Loucy (cell line): ENCODE results near the gene KLK8.

Experiments used
- H2AFZ ChIP-seq: fragments of 200-600 bp; sonication (generic); 2 replicates; pipeline ENCODE4 v1.6.0; 2016; ENCODE audit warnings: antibody characterized with exemption, mild to moderate bottlenecking, low read length, moderate library complexity
- H3F3A ChIP-seq: fragments of 200-600 bp; 2 replicates; pipeline ENCODE4 v1.6.0; 2016; ENCODE audit warnings: antibody characterized with exemption, low read depth, mild to moderate bottlenecking
- H3K27me3 ChIP-seq: fragments of 200-600 bp; sonication (generic); 2 replicates; pipeline ENCODE4 v1.6.1; 2014; ENCODE audit warnings: low read length, mild to moderate bottlenecking; ENCODE audit not compliant: insufficient read depth, poor library complexity, severe bottlenecking
- H3K36me3 ChIP-seq: fragments of 200-600 bp; sonication (generic); 2 replicates; pipeline ENCODE4 v1.6.1; 2016; ENCODE audit warnings: low read length; ENCODE audit not compliant: insufficient read depth
- H3K4me1 ChIP-seq: fragments of 200-600 bp; sonication (generic); 2 replicates; pipeline ENCODE4 v1.5.1; 2014; ENCODE audit warnings: low read length, mild to moderate bottlenecking; ENCODE audit not compliant: insufficient read depth, poor library complexity, severe bottlenecking
- H3K4me2 ChIP-seq: fragments of 200-600 bp; sonication (generic); 2 replicates; pipeline ENCODE4 v1.6.0; 2014; ENCODE audit warnings: antibody characterized with exemption, low read length, low read depth, mild to moderate bottlenecking; ENCODE audit not compliant: poor library complexity, severe bottlenecking
- H3K4me3 ChIP-seq: fragments of 200-600 bp; sonication (generic); 2 replicates; pipeline ENCODE4 v1.5.1; 2014; ENCODE audit warnings: low read length, mild to moderate bottlenecking, mixed read lengths; ENCODE audit not compliant: poor library complexity, severe bottlenecking
- H3K79me2 ChIP-seq: fragments of 200-600 bp; sonication (generic); 2 replicates; pipeline ENCODE4 v1.6.1; 2014; ENCODE audit warnings: low read length; ENCODE audit not compliant: insufficient read depth
- H3K9ac ChIP-seq: fragments of 200-600 bp; sonication (generic); 2 replicates; pipeline ENCODE4 v1.6.0; 2014; ENCODE audit warnings: mild to moderate bottlenecking, low read depth, low read length, moderate library complexity; ENCODE audit not compliant: poor library complexity, severe bottlenecking
- H3K9me2 ChIP-seq: fragments of 200-600 bp; sonication (generic); replicated peaks from 2 replicates; pipeline ENCODE4 v1.6.1; 2016; ENCODE audit warnings: low read depth, low read length, mixed read lengths
- H3K9me3 ChIP-seq: fragments of 200-600 bp; sonication (generic); 2 replicates; pipeline ENCODE4 v1.6.1; 2014; ENCODE audit warnings: mild to moderate bottlenecking, antibody characterized with exemption, low read length, low read depth; ENCODE audit not compliant: insufficient read depth
- H4K20me1 ChIP-seq: fragments of 200-600 bp; sonication (generic); 2 replicates; pipeline ENCODE4 v1.6.0; 2014; ENCODE audit warnings: antibody characterized with exemption, low read length, mild to moderate bottlenecking; ENCODE audit not compliant: insufficient read depth, poor library complexity, severe bottlenecking
- CTCF ChIP-seq: fragments of 200-600 bp; sonication (generic); conservative IDR thresholded peaks from 2 replicates; pipeline ENCODE4 v1.5.1; 2014; ENCODE audit warnings: mild to moderate bottlenecking, antibody characterized with exemption, low read length
- EZH2phosphoT487 ChIP-seq: fragments of 200-600 bp; IDR thresholded peaks from 2 replicates; pipeline ENCODE4 v1.6.1; 2018; ENCODE audit warnings: antibody characterized with exemption, mild to moderate bottlenecking, moderate library complexity, borderline replicate concordance

KLK8 gene

GRCh38 chr19:51018745-51019543 lies 17.5 kb upstream of the KLK8 start:
- H3K4me3 ChIP-seq, result no peak overlapping the region
- no peaks in the 10 kb centered on the region for H3K79me2 ChIP-seq
- H3K9me3 ChIP-seq, result no peaks in the 10 kb centered on the region
- H3K9ac ChIP-seq, result no peak overlapping the region
- no peak overlapping the region for H3K4me2 ChIP-seq
- no peaks in the 10 kb centered on the region for H4K20me1 ChIP-seq
- no peaks in the 10 kb centered on the region for H3F3A ChIP-seq
- H3K36me3 ChIP-seq, result no peaks in the 10 kb centered on the region
- TF ChIP-seq EZH2phosphoT487 (no peak), CTCF (no peak)
- no peak overlapping the region for H2AFZ ChIP-seq
- no peaks in the 10 kb centered on the region for H3K27me3 ChIP-seq
- no peaks in the 10 kb centered on the region for H3K4me1 ChIP-seq
- H3K9me2 ChIP-seq, result no peaks in the 10 kb centered on the region

GRCh38 chr19:51016798-51017683 lies 15.6 kb upstream of the KLK8 start:
- H3F3A ChIP-seq, result no peaks in the 10 kb centered on the region
- H3K9me3 ChIP-seq, result no peaks in the 10 kb centered on the region
- no peaks in the 10 kb centered on the region for H3K36me3 ChIP-seq
- no peaks in the 10 kb centered on the region for H3K27me3 ChIP-seq
- H3K79me2 ChIP-seq, result no peaks in the 10 kb centered on the region
- no peak overlapping the region for H3K4me2 ChIP-seq
- H2AFZ ChIP-seq, result no peak overlapping the region
- no peaks in the 10 kb centered on the region for H3K9me2 ChIP-seq
- no peak for TF ChIP-seq EZH2phosphoT487
- peak; percentile 68 for TF ChIP-seq CTCF
- H4K20me1 ChIP-seq, result no peaks in the 10 kb centered on the region
- H3K9ac ChIP-seq, result no peak overlapping the region
- H3K4me1 ChIP-seq, result no peaks in the 10 kb centered on the region
- H3K4me3 ChIP-seq, result no peak overlapping the region

GRCh38 chr19:51015691-51016267 lies 14.4 kb upstream of the KLK8 start:
- H4K20me1 ChIP-seq, result no peaks in the 10 kb centered on the region
- H3K9me3 ChIP-seq, result no peaks in the 10 kb centered on the region
- H2AFZ ChIP-seq, result no peak overlapping the region
- no peaks in the 10 kb centered on the region for H3F3A ChIP-seq
- no peak overlapping the region for H3K9ac ChIP-seq
- no peak overlapping the region for H3K4me2 ChIP-seq
- no peaks in the 10 kb centered on the region for H3K9me2 ChIP-seq
- H3K36me3 ChIP-seq, result no peaks in the 10 kb centered on the region
- no peaks in the 10 kb centered on the region for H3K79me2 ChIP-seq
- TF ChIP-seq CTCF (no peak), EZH2phosphoT487 (no peak)
- H3K4me1 ChIP-seq, result no peaks in the 10 kb centered on the region
- H3K27me3 ChIP-seq, result no peaks in the 10 kb centered on the region
- H3K4me3 ChIP-seq, result no peak overlapping the region
